ENCODE results near the gene MARCKS.

MARCKS gene

GRCh38 chr6:113854531-113855499 lies 2.3 kb upstream of the MARCKS start:
- DNase-seq = peak; percentile 99

GRCh38 chr6:113855500-113856374 lies 1.4 kb upstream of the MARCKS start:
- peak; percentile 70 for DNase-seq

- no peak for DNase-seq
Measured at GRCh38 chr6:113856375-113856624, 845 bp upstream of the MARCKS start.

- peak; percentile 70 for DNase-seq
Measured at GRCh38 chr6:113857556-113858479, 673 bp downstream of the MARCKS start.

GRCh38 chr6:113858480-113859348 lies 1.6 kb downstream of the MARCKS start:
- DNase-seq = peak; percentile 90

- DNase-seq = peak; percentile 9
Measured at GRCh38 chr6:113859349-113860180, 2.4 kb downstream of the MARCKS start.

- DNase-seq = peak; percentile 13
Measured at GRCh38 chr6:113860181-113860955, 3.2 kb downstream of the MARCKS start.

- DNase-seq = no peak
Measured at GRCh38 chr6:113862112-113862511, 5.0 kb downstream of the MARCKS start.

GRCh38 chr6:113870917-113871316 lies 13.8 kb downstream of the MARCKS start:
- no peak for DNase-seq

- DNase-seq = no peak
Measured at GRCh38 chr6:113871975-113872374, 14.8 kb downstream of the MARCKS start.

- no peak for DNase-seq
Measured at GRCh38 chr6:113873043-113873667, 16.0 kb downstream of the MARCKS start.

GRCh38 chr6:113875470-113875869 lies 18.3 kb downstream of the MARCKS start:
- DNase-seq = no peak

GRCh38 chr6:113876695-113877094 lies 19.6 kb downstream of the MARCKS start:
- no peak for DNase-seq

GRCh38 chr6:113879186-113880096 lies 22.3 kb downstream of the MARCKS start:
- DNase-seq = peak; percentile 72

- no peak for DNase-seq
Measured at GRCh38 chr6:113881478-113881980, 24.4 kb downstream of the MARCKS start.

GRCh38 chr6:113882336-113883022 lies 25.3 kb downstream of the MARCKS start:
- DNase-seq = no peak

- no peak for DNase-seq
Measured at GRCh38 chr6:113884011-113884410, 26.9 kb downstream of the MARCKS start.

GRCh38 chr6:113886512-113886911 lies 29.4 kb downstream of the MARCKS start:
- no peak for DNase-seq

Measured in NCI-H2171 (cell line).